BE2C (cell line): ENCODE measurements around the gene SBF1.

ENCODE experiments used
- DNase-seq: peaks from one replicate; pipeline ENCODE4 v3.0.0-alpha.2; 2020
- H3K27me3 ChIP-seq: fragments of 250-450 bp; sonication (Bioruptor Pico); 2 replicates; pipeline ENCODE4 v1.5.1; 2020; ENCODE audit warnings: mild to moderate bottlenecking
- H3K36me3 ChIP-seq: fragments of 250-450 bp; sonication (Bioruptor Pico); 2 replicates; pipeline ENCODE4 v1.5.1; 2020; ENCODE audit warnings: mild to moderate bottlenecking
- H3K4me1 ChIP-seq: fragments of 250-450 bp; sonication (Bioruptor Pico); 2 replicates; pipeline ENCODE4 v1.5.1; 2020
- H3K4me3 ChIP-seq: 2 replicates; pipeline ENCODE4 v1.5.1; 2011; ENCODE audit warnings: low read depth, low read length
- H3K9me3 ChIP-seq: fragments of 250-450 bp; sonication (Bioruptor Pico); 2 replicates; pipeline ENCODE4 v1.5.1; 2020
- TF ChIP-seq, protein P1 (sequence below): IDR thresholded peaks from 2 replicates; pipeline ENCODE4 v1.5.1; 2012; ENCODE audit warnings: mild to moderate bottlenecking, low read depth, low read length

The SBF1 gene

DNA sequence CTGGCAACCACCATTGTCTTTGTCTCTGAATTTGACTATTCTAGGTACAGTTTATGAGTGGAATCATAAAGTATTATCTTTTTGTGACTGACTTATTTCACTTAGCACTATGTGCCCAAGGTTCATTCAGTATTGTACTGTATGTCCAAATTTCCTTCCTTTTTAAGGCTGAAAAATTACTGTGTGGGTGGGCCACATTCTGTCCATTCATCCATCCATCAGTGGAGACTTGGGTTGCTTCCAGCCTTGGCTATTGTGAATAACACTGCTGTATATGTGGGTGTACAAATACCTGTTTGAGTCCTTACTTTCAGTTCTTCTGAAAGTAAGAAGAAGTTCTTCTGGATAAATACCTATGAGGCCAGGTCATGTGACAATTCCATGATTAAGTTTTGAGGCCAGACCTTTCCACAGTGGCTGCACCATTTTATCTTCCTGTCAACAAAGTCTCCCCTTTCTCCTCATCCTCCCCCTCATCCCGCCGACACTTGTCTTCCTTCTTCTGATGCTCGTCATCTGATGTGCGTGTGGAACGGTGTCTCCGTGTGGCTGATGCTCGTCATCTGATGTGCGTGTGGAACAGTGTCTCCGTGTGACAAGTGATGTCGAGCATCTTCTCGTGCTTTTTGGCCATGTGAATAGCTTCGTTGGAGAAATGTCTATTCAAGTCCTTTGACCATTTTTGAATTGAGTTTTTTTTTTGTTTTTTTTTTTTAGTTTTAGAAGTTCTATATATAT lies 49.5 kb downstream of the SBF1 start:
- H3K36me3 ChIP-seq: peaks cover 50% of the 10 kb centered on the region
- TF ChIP-seq, protein P1, sequence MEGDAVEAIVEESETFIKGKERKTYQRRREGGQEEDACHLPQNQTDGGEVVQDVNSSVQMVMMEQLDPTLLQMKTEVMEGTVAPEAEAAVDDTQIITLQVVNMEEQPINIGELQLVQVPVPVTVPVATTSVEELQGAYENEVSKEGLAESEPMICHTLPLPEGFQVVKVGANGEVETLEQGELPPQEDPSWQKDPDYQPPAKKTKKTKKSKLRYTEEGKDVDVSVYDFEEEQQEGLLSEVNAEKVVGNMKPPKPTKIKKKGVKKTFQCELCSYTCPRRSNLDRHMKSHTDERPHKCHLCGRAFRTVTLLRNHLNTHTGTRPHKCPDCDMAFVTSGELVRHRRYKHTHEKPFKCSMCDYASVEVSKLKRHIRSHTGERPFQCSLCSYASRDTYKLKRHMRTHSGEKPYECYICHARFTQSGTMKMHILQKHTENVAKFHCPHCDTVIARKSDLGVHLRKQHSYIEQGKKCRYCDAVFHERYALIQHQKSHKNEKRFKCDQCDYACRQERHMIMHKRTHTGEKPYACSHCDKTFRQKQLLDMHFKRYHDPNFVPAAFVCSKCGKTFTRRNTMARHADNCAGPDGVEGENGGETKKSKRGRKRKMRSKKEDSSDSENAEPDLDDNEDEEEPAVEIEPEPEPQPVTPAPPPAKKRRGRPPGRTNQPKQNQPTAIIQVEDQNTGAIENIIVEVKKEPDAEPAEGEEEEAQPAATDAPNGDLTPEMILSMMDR: no peak
- DNase-seq: no peak
- H3K9me3 ChIP-seq: no peaks in the 10 kb centered on the region; the same call in 1 of the 2 replicates
- no peaks in the 10 kb centered on the region for H3K4me1 ChIP-seq
- no peak overlapping the region for H3K4me3 ChIP-seq
- no peaks in the 10 kb centered on the region for H3K27me3 ChIP-seq

DNA sequence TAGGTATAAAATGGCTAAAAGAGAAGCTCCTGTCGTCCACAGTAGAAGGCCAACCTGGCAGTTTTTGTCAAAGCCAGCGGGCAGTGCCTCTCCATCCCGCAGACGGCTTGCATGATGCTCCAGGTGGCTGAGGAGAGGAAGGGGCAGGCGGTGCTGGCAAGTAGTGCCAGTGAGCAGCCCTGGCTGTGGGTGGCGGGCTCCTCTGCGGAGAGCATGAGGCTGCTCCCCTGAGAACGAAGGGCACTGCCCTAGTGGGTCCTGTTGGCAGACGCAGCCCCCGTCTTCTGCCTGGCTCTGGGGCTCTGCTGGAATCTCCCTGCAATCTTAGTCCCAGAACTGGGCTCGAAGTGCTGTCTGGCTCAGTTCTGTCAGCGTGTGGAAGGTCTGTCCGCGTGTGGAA lies 50.9 kb downstream of the SBF1 start:
- no peaks in the 10 kb centered on the region for H3K4me1 ChIP-seq
- H3K36me3 ChIP-seq: peaks cover 51% of the 10 kb centered on the region
- TF ChIP-seq, protein P1: no peak
- H3K4me3 ChIP-seq: no peak overlapping the region
- H3K9me3 ChIP-seq: no peaks in the 10 kb centered on the region; the same call in 1 of the 2 replicates
- no peak for DNase-seq
- no peaks in the 10 kb centered on the region for H3K27me3 ChIP-seq

DNA sequence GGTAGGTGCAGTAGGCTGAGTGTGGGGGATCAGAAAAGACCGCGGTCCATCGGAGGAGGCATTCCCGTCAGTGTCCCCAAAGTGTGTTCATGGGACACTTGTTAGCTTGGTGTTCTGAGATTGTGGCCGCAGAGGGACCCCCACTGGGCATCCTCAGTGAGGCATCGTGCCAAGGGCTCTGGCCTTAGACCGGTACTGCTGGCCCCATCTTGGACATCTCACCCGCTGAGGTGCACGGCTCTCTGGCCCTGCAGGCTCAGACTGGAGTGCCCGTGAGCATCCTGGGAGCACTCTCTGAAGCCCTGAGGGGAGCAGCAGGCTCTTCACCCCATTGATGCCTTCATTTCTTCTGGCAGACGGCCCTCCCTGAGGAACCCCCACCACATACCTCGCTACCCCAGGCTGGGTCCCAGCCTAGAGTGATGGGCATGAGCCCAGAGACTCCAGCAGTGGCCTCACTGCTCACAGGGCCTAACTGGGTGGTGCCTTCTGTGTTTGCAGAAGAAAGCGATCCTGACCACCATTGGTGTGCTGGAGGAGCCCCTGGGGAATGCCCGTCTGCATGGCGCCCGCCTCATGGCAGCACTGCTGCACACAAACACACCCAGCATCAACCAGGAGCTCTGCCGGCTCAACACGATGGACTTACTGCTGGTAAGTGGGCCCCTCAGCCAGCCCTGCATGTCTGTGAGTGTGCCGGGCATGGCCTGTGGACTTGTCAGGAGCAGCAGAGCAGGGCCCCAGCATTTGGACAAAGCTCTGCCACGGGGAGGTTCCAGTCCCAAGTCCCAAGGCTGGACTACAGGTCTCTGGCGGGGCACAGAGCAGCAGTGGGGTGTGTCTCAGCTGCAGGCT lies 51.6 kb downstream of the SBF1 start:
- peaks cover 54% of the 10 kb centered on the region for H3K36me3 ChIP-seq

DNA sequence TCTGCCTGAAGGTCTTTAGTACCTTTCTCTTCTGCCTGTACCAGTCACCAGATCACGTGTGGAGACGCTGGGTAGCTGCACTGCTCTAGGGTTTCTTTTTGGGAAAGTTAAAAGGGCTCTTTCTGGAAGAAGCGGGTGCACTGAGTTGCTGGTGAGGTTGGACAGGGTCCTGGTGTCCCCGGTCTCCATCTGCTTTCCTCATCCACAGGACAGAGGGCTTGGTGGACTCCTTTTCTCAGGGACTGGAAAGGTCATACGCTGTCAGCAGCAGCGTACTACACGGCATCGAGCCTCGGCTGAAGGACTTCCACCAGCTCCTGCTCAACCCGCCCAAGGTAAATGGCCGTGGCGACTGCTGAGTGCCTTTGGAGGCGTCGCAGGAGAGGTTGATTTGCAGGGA lies 52.8 kb downstream of the SBF1 start:
- H3K36me3 ChIP-seq: peaks cover 55% of the 10 kb centered on the region
- DNase-seq: no peak
- no peaks in the 10 kb centered on the region for H3K4me1 ChIP-seq
- TF ChIP-seq, protein P1: no peak
- no peaks in the 10 kb centered on the region for H3K9me3 ChIP-seq
- no peaks in the 10 kb centered on the region for H3K27me3 ChIP-seq
- no peak overlapping the region for H3K4me3 ChIP-seq

More for the DNA sequence above, 51.6 kb downstream of the SBF1 start:
- no peak for DNase-seq
- TF ChIP-seq, protein P1: no peak
- Histone ChIP-seq H3K27me3 (no peaks in the 10 kb centered on the region), H3K9me3 (no peaks in the 10 kb centered on the region; the same call in 1 of the 2 replicates), H3K4me1 (no peaks in the 10 kb centered on the region), H3K4me3 (no peak overlapping the region)

DNA sequence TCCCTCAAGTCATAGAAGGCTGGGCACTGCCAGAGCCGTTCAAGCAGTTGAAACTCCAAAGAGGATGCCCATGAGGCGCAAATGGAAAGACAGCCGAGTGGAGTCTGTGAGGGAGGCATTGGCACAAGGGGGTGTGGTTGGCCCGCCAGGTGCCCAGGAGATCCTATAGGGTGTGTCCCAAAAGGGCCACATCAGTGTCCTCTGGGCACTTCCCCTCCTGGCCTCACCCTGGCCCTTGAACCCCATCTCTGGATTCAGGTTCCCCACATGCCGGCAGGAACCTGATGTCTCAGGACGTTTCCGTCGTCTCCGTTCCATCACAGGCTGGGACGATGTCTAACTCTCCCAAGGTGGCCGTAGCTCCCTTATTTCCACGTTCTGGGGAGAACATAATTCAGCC lies 54.3 kb downstream of the SBF1 start:
- H3K36me3 ChIP-seq: peaks cover 57% of the 10 kb centered on the region

More for the DNA sequence above, 54.3 kb downstream of the SBF1 start:
- TF ChIP-seq, protein P1: no peak
- Histone ChIP-seq H3K4me3 (no peak overlapping the region), H3K27me3 (no peaks in the 10 kb centered on the region), H3K4me1 (no peaks in the 10 kb centered on the region), H3K9me3 (no peaks in the 10 kb centered on the region)
- no peak for DNase-seq
